GM12891 (cell line): Measurements from ENCODE around the gene SQOR. TPM values are rescaled to one million over a fixed set of nuclear protein-coding genes. Genes with fewer than 3 reads are reported as not detected.

ENCODE experiments used
- DNase-seq: peaks from one replicate; pipeline ENCODE4 v3.0.0; 2011; ENCODE audit warnings: low spot score; ENCODE audit not compliant: insufficient read length
- FAIRE-seq: peaks from 2 replicates; lab custom pipeline; 2011; peaks lifted over from hg19 to GRCh38; lab: Jason Lieb, UNC
- PAX5 ChIP-seq: IDR thresholded peaks from 2 replicates; pipeline ENCODE4 v1.6.1; 2011; ENCODE audit warnings: low read length, moderate library complexity, mild to moderate bottlenecking; ENCODE audit not compliant: insufficient read depth, severe bottlenecking
- POLR2A ChIP-seq: IDR thresholded peaks from 2 replicates; pipeline ENCODE4 v1.6.1; 2011; ENCODE audit warnings: low read depth, low read length, control low read depth
- POLR2AphosphoS5 ChIP-seq: IDR thresholded peaks from 2 replicates; pipeline ENCODE4 v1.6.1; 2011; ENCODE audit warnings: low read depth, low read length, control low read depth
- POU2F2 ChIP-seq: IDR thresholded peaks from 2 replicates; pipeline ENCODE4 v1.6.1; 2011; ENCODE audit warnings: low read depth, mild to moderate bottlenecking, control low read depth, low read length, moderate library complexity
- SPI1 ChIP-seq: IDR thresholded peaks from 2 replicates; pipeline ENCODE4 v1.6.1; 2011; ENCODE audit warnings: low read depth, low read length, control low read depth
- TAF1 ChIP-seq: IDR thresholded peaks from 2 replicates; pipeline ENCODE4 v1.6.1; 2011; ENCODE audit warnings: low read depth, low read length, control low read depth
- polyA plus RNA-seq: library from polyadenylated mRNA; unstranded; fragments of >200 nt; gene quantifications from one replicate; pipeline ENCODE4 v1.2.1, GENCODE V29; 2012; ENCODE audit warnings: low read depth, missing spikeins, inconsistent platforms; ENCODE audit not compliant: missing spikeins

The SQOR gene
- polyA plus RNA-seq, result 31.5 TPM

- peak; percentile 50 for DNase-seq
- peak; percentile 90 for FAIRE-seq
- TF ChIP-seq TAF1, result no peak
- TF ChIP-seq POLR2AphosphoS5, result peak; percentile 40; the same call in 1 of the 2 replicates
- peak; percentile 37; the same call in 1 of the 2 replicates for TF ChIP-seq POLR2A
Measured at GRCh38 chr15:45634432-45635190, at the start of gene SQOR. Gene SQOR, plus strand, starts transcription at chr15:45635029. Its CDS starts 23,895 bp downstream, at chr15:45658924.

- FAIRE-seq (no peak), DNase-seq (no peak)
- TF ChIP-seq POLR2AphosphoS5 (no peak), PAX5 (no peak), TAF1 (no peak), POU2F2 (no peak), SPI1 (no peak), POLR2A (no peak)
Measured at GRCh38 chr15:45585069-45585791, 49.6 kb upstream of the SQOR start.

- DNase-seq, result no peak
- TF ChIP-seq POLR2A, result no peak
- no peak for TF ChIP-seq TAF1
- no peak for TF ChIP-seq POU2F2
- TF ChIP-seq SPI1, result no peak
- no peak for TF ChIP-seq POLR2AphosphoS5
- no peak for TF ChIP-seq PAX5
- no peak for FAIRE-seq
Measured at GRCh38 chr15:45586125-45586524, 48.7 kb upstream of the SQOR start.

GRCh38 chr15:45586601-45587094, 48.2 kb upstream of the SQOR start:
- no peak for FAIRE-seq

GRCh38 chr15:45587095-45587862, 47.5 kb upstream of the SQOR start, which contains the start of gene BLOC1S6:
Gene BLOC1S6, plus strand, starts transcription at chr15:45587379. Its CDS starts 65 bp downstream, at chr15:45587444.
- DNase-seq, result peak; percentile 67
- FAIRE-seq, result peak; percentile 94
- TF ChIP-seq POLR2A, result peak; percentile 91
- TF ChIP-seq PAX5, result peak; percentile 41
- TF ChIP-seq SPI1, result peak; percentile 72
- TF ChIP-seq POLR2AphosphoS5, result peak; percentile 92
- peak; percentile 85 for TF ChIP-seq TAF1
- TF ChIP-seq POU2F2, result peak; percentile 6; the same call in 1 of the 2 replicates

More at GRCh38 chr15:45586601-45587094, 48.2 kb upstream of the SQOR start:
- TF ChIP-seq SPI1, result no peak
- 0 out of 2 replicates have a peak, but pooled peaks have one; percentile 62 for TF ChIP-seq POU2F2
- DNase-seq, result no peak

- TF ChIP-seq POU2F2, result no peak
- no peak for TF ChIP-seq POLR2AphosphoS5
- DNase-seq (no peak), FAIRE-seq (no peak)
Measured at GRCh38 chr15:45587863-45588170, 47.0 kb upstream of the SQOR start.

GRCh38 chr15:45588219-45588875, 46.5 kb upstream of the SQOR start:
- FAIRE-seq, result peak; percentile 41
- DNase-seq, result no peak
- no peak for TF ChIP-seq POU2F2
- TF ChIP-seq SPI1, result no peak
- no peak for TF ChIP-seq PAX5
- no peak for TF ChIP-seq POLR2AphosphoS5
- no peak for TF ChIP-seq POLR2A

- FAIRE-seq (no peak), DNase-seq (no peak)
- TF ChIP-seq SPI1 (no peak), PAX5 (no peak), POLR2AphosphoS5 (no peak), POLR2A (no peak), POU2F2 (no peak), TAF1 (no peak)
Measured at GRCh38 chr15:45589256-45589655, 45.6 kb upstream of the SQOR start.

- FAIRE-seq, result no peak
- TF ChIP-seq TAF1 (no peak), POLR2AphosphoS5 (no peak), PAX5 (no peak)
Measured at GRCh38 chr15:45594319-45594718, 40.5 kb upstream of the SQOR start.

More at GRCh38 chr15:45594319-45594718, 40.5 kb upstream of the SQOR start:
- no peak for DNase-seq
